Measurements from ENCODE around the gene PARD3.

The PARD3 gene

GRCh38 chr10:34232481-34232880, 582.6 kb downstream of the PARD3 start:
- no peak for DNase-seq

- no peak for DNase-seq
These were observed 583.5 kb downstream of the PARD3 start for GRCh38 chr10:34231441-34232180.

DNA sequence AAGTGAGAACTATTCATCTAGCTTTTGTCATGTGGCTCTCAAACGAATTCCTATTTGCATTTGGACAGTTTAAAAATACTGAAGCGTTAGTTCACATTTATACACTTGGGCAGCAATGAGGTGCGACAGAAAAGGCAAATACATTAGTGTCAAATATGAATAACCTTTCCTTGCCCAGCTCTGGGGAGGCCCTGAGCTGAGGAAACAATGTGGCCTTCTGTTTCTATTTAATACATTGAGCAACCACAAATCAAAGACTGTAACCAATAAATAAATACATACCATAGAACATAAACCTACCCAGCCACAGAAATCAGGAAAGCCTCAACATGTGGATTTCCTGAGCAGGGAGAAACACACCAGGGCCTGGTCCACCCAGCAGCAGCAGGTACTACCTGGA, 585.2 kb downstream of the PARD3 start:
- no peak for DNase-seq

DNA sequence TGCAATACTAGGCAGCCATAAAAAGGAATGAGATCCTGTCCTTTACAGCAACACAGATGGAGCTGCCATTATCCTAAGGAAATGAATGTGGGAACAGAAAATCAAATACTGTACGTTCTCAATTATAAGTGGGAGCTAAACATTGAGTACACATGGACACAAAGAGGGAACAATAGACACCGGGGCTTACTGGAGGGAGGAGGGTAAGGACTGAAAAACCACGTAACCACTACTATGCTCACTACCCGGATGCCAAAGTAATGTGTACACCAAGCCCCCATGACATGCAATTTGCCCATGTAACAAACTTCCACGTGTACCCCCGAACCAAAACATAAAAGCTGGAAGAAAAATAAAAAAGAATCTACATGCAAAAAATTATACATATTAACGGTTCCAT, 587.0 kb downstream of the PARD3 start:
- DNase-seq: no peak

- DNase-seq: no peak
These were observed 590.5 kb downstream of the PARD3 start for GRCh38 chr10:34224639-34225038.

DNA sequence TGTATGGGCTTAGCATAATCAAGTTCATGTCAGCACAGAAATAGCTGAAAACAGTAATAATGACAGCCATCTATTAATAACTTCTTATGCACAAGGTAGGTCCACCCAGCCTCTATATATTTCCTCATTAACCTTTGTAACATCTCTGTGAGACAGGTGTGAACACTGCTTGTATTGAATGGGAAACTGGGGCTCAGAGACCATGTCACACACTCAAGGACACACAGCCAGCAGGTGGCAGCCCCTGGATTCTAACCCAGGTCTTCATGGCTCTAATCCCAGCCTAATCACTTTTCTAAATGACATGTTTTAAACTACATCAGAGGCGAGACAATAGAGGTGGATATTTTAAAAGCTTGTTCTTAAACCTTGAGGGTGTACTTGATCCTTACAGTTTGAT, 591.4 kb downstream of the PARD3 start:
- no peak for DNase-seq

GRCh38 chr10:34222359-34222758, 592.7 kb downstream of the PARD3 start:
- no peak for DNase-seq

DNA sequence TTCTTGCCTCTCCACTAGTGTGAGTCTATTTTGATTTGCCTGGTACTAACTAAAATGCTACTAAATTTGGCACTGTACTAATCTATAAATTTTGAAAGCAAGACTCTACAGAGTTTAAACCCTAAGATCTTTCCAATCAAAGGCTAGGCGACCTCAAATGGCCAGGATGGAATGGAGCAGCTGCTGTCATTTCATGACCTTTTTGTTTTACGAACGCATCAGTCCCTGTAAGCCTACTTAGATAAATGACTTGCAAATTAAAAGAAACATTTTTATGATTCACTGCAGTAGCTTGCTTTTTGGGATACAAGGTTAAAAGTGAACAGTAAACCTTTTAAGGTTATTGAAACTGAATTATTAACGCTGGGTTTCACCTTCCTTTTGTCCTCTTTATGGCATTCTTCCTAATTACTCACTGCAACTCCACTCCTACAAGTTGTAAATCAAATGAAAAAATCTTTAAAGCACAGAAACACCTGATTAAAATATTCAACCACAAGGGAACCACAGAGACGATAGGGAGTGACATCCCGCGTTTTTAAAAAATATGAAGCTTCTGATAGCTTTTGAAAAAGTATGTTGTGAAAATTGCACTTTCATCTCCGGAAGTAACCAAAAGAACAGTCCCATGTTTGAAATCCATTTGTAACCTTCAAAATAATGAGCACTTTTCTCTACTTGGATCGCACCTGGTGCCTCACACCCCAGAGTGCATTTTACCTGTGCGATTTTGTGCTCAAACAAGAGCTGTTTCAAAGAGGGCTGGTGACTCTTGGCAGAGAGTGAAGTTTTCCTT, 595.1 kb downstream of the PARD3 start:
- no peak for DNase-seq

GRCh38 chr10:34217524-34217923, 597.6 kb downstream of the PARD3 start:
- DNase-seq: no peak

DNA sequence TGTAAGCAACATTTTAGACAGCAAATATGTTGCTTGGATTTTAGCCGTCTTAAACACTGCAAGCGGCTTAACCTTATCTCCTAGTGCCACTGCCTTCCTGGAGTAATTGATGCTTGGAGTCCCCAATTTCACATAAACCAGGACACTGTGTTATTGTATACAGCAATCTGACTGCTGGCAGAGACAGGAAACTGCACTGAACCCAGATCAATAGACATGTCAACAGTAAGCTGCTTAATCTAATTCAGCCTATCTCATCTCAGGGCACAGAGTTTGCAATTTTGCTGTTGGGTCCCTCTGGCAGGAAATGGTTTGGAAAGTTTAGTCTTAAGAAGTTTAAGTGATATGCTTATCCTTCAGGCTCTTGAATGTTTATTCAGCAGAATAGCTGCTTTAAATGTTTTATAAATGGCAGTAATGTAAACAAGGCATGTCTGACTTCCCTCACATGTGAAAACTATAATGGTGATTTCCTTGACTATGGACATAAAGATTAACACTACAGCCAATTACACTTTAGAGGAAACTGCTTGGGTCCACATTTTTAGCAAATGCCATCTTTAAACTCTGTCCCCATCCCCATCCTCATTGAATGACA, 598.6 kb downstream of the PARD3 start:
- no peak for DNase-seq

DNA sequence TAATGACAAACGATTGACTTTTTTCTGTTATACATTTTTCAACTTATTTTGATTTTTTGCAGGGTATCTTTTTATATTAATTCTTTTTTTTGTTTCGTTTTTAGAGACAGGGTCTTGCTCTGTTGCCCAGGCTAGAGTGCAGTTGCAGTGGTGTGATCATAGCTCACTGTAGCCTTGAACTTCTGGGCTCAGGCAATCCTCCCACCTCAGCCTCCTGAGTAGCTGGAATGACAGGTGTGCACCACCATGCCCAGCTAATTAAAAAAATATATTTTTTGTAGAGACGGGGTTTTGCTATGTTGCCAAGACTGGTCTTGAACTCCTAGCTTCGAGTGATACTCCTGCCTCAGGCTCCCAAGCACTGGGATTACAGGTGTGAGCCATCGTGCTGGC, 601.3 kb downstream of the PARD3 start:
- no peak for DNase-seq

- DNase-seq: no peak
These were observed 601.8 kb downstream of the PARD3 start for GRCh38 chr10:34213193-34213804.

DNA sequence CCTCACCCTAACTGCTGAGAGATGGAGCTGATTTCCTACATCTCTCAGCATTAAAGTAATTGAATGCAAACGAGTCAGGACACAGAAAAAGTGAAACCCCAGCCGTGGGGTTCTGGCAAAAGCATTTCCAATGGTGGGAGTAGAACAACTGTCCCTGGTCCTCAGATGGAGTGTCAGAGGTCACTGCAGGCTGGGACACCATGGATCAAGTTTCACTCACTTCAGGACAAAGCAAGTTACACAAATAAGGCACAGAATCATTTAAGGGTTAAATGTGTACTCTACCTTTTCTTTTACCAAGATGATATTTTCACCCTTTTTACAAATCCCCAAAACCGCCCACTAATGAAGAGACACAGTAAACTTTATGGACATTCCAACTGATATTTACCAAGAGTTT, 607.8 kb downstream of the PARD3 start:
- DNase-seq: no peak

DNA sequence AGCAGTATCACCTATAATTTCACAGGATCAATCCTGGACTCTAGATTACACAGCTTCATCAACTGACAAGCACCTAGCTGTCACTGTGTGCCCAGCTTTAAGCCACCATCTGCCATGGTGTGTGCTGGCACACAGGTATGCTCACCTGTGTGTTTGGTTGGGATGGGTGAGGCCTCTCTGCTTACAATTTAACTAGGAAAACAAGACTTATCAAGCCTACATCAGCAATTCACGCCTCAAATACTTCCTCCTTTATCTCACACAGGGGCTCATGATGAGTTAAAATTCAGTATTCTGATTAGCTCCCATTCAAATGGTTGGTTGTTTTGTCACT, 608.2 kb downstream of the PARD3 start:
- no peak for DNase-seq

DNA sequence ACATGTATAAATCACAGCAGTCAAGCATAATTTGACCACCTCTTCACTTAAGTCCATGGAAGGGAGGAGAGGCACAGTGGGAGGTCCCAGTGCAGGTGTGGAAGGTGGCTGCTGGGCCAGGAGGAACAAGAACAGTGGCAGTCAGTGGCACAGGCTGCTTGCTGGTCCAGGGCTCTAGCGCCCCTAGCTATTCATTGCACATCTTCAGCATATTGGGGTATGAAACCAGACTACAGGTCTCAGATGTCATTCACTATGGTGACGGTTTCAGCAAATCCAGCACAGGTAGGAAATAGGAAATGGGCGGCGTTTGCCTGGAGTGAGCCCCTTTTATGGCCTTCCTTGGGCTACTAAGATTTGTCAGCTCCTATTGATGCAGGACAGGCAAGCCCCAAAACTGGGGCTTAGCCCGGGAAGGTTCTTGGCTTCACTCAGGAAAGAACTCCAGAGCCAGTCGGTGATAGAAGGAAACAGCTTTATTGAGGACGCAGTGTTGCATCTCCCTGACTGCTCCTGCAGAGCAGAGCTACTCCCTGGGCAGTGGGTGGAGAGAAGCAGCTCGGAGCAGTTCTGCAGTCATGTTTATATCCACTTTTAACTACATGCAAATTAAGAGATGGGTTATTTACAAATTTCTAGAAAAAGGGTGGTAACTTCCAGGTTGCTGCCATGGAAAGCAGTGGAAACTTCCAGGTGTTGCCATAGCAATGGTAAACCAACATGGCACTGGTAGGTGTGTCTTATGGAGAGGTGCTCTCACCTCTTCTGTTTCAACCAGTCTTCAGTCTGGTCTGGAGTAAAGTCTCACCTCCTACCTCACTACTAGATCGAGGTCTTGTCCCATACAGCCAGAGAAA, 608.8 kb downstream of the PARD3 start:
- no peak for DNase-seq

- DNase-seq: no peak
These were observed 609.6 kb downstream of the PARD3 start for GRCh38 chr10:34205452-34205851.

- DNase-seq: no peak
These were observed 611.0 kb downstream of the PARD3 start for GRCh38 chr10:34203966-34204630.

- no peak for DNase-seq
These were observed 614.7 kb downstream of the PARD3 start for GRCh38 chr10:34200355-34200901.

DNA sequence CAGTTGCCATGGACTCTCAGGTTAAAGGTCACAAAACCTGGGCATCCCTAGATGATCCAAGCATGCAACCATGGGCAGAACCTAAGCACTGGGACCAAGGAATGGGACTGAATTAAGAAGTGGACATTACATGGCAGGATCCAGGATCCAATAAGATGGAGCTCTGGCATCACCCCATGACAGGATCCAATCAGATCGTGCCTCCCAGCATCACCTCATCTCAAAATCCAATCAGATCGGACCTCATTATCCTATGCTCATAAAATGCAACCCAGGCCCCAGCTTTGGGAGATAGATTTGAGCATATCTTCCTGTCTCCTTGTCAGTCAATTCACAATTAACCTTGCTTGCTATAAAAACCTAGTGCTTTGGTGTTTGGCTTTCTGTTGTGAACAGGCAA, 616.1 kb downstream of the PARD3 start:
- no peak for DNase-seq

- DNase-seq: no peak
These were observed 619.0 kb downstream of the PARD3 start for GRCh38 chr10:34196058-34196433.

DNA sequence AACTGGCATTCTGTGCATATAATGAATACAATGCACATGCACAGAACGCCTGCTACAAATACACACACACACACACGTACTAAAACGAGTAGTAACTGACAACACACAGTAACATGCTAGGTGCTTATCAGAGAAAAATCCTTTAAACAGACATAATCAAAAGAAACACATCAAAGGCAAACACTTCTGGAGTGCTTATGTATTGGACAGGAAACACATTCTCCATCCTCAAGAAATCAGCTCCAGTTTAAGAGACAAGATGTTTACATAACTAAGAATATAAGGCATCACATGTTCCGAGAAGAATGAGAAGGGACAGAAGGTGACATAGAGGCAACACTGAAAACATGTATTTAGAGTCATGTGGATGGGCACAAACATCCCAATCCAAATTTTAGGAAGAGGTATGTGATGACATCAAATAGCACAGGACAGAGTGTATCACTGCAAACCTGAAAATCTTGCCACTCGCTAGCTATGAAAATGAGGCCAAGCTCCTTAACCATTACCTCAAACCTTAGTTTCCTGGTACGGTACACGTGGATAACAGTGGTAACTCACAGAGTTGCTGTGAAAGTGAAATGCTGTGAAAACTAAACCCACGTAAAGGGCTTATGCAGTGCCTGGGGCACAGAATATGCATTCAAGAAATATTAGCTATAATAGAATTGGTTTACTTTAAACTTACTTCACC, 619.6 kb downstream of the PARD3 start:
- no peak for DNase-seq

All from activated CD4-positive, alpha-beta T cell treated with anti-CD3 and anti-CD28 coated beads, Interleukin-2, Interleukin-6, amounts not matched to agents 100 ng/mL and 50 ng/mL, durations not matched to agents 16 hours and 8 hours (primary cell).